Loucy (cell line): Measurements from ENCODE around the gene BCL2L1.

ENCODE experiments used
- H2AFZ ChIP-seq: fragments of 200-600 bp; sonication (generic); 2 replicates; pipeline ENCODE4 v1.6.0; 2016; ENCODE audit warnings: antibody characterized with exemption, mild to moderate bottlenecking, low read length, moderate library complexity
- H3F3A ChIP-seq: fragments of 200-600 bp; 2 replicates; pipeline ENCODE4 v1.6.0; 2016; ENCODE audit warnings: antibody characterized with exemption, low read depth, mild to moderate bottlenecking
- H3K27me3 ChIP-seq: fragments of 200-600 bp; sonication (generic); 2 replicates; pipeline ENCODE4 v1.6.1; 2014; ENCODE audit warnings: low read length, mild to moderate bottlenecking; ENCODE audit not compliant: insufficient read depth, poor library complexity, severe bottlenecking
- H3K36me3 ChIP-seq: fragments of 200-600 bp; sonication (generic); 2 replicates; pipeline ENCODE4 v1.6.1; 2016; ENCODE audit warnings: low read length; ENCODE audit not compliant: insufficient read depth
- H3K4me1 ChIP-seq: fragments of 200-600 bp; sonication (generic); 2 replicates; pipeline ENCODE4 v1.5.1; 2014; ENCODE audit warnings: low read length, mild to moderate bottlenecking; ENCODE audit not compliant: insufficient read depth, poor library complexity, severe bottlenecking
- H3K4me2 ChIP-seq: fragments of 200-600 bp; sonication (generic); 2 replicates; pipeline ENCODE4 v1.6.0; 2014; ENCODE audit warnings: antibody characterized with exemption, low read length, low read depth, mild to moderate bottlenecking; ENCODE audit not compliant: poor library complexity, severe bottlenecking
- H3K4me3 ChIP-seq: fragments of 200-600 bp; sonication (generic); 2 replicates; pipeline ENCODE4 v1.5.1; 2014; ENCODE audit warnings: low read length, mild to moderate bottlenecking, mixed read lengths; ENCODE audit not compliant: poor library complexity, severe bottlenecking
- H3K79me2 ChIP-seq: fragments of 200-600 bp; sonication (generic); 2 replicates; pipeline ENCODE4 v1.6.1; 2014; ENCODE audit warnings: low read length; ENCODE audit not compliant: insufficient read depth
- H3K9ac ChIP-seq: fragments of 200-600 bp; sonication (generic); 2 replicates; pipeline ENCODE4 v1.6.0; 2014; ENCODE audit warnings: mild to moderate bottlenecking, low read depth, low read length, moderate library complexity; ENCODE audit not compliant: poor library complexity, severe bottlenecking
- H3K9me2 ChIP-seq: fragments of 200-600 bp; sonication (generic); replicated peaks from 2 replicates; pipeline ENCODE4 v1.6.1; 2016; ENCODE audit warnings: low read depth, low read length, mixed read lengths
- H3K9me3 ChIP-seq: fragments of 200-600 bp; sonication (generic); 2 replicates; pipeline ENCODE4 v1.6.1; 2014; ENCODE audit warnings: mild to moderate bottlenecking, antibody characterized with exemption, low read length, low read depth; ENCODE audit not compliant: insufficient read depth
- H4K20me1 ChIP-seq: fragments of 200-600 bp; sonication (generic); 2 replicates; pipeline ENCODE4 v1.6.0; 2014; ENCODE audit warnings: antibody characterized with exemption, low read length, mild to moderate bottlenecking; ENCODE audit not compliant: insufficient read depth, poor library complexity, severe bottlenecking
- EZH2phosphoT487 ChIP-seq: fragments of 200-600 bp; IDR thresholded peaks from 2 replicates; pipeline ENCODE4 v1.6.1; 2018; ENCODE audit warnings: antibody characterized with exemption, mild to moderate bottlenecking, moderate library complexity, borderline replicate concordance
- TF ChIP-seq, protein P1 (sequence below): fragments of 200-600 bp; sonication (generic); conservative IDR thresholded peaks from 2 replicates; pipeline ENCODE4 v1.5.1; 2014; ENCODE audit warnings: mild to moderate bottlenecking, antibody characterized with exemption, low read length

Gene BCL2L1

DNA sequence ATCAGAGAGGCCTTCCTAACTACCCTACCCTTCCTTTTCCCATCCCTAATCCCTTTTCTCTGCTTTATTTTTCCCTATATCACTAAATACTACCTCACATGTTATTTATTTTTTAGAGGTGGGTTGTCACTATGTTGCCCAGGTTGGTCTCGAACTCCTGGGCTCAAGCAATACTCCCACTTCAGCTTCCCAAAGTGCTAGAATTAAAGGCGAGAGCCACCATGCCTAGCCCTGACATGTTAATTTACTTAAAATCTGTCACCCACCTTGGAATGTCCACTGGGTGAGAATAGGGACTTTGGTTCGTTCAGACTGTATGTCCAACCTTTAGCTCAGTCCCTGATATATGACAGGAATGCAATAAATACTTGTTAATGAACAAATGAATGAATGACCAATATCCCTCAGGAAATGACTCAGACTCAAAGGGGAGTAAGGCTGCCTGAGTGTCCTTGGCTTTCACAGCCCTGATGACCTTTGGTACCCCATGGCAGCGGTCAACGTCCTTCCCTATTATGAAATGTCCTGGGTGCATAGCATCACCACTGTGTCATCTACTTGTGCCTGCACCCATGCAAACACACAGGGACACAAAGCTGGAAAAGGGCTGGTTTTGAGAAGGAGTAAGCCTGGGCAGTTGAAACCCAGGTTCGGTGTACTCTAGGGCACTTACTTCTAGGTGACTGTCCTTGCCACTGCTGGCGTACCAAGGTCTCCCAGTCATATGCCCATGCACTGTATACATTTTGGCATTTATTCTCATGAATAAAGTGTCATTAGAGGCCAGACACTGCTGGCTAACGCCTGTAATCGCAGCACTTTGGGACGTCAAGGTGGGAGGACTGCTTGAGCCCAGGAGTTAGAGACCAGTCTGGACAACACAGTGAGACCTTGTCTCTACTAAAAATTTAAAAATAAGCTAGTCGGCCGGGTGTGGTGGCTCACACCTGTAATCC is 26.5 kb downstream of the BCL2L1 start:
- no peak overlapping the region for H3K4me2 ChIP-seq
- TF ChIP-seq, protein P1, sequence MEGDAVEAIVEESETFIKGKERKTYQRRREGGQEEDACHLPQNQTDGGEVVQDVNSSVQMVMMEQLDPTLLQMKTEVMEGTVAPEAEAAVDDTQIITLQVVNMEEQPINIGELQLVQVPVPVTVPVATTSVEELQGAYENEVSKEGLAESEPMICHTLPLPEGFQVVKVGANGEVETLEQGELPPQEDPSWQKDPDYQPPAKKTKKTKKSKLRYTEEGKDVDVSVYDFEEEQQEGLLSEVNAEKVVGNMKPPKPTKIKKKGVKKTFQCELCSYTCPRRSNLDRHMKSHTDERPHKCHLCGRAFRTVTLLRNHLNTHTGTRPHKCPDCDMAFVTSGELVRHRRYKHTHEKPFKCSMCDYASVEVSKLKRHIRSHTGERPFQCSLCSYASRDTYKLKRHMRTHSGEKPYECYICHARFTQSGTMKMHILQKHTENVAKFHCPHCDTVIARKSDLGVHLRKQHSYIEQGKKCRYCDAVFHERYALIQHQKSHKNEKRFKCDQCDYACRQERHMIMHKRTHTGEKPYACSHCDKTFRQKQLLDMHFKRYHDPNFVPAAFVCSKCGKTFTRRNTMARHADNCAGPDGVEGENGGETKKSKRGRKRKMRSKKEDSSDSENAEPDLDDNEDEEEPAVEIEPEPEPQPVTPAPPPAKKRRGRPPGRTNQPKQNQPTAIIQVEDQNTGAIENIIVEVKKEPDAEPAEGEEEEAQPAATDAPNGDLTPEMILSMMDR = no peak
- no peak for TF ChIP-seq EZH2phosphoT487
- H3K4me3 ChIP-seq = no peak overlapping the region
- no peak overlapping the region for H3K9ac ChIP-seq
- no peaks in the 10 kb centered on the region for H3K27me3 ChIP-seq
- H4K20me1 ChIP-seq = peaks cover 25% of the 10 kb centered on the region
- no peaks in the 10 kb centered on the region for H3K9me2 ChIP-seq
- no peaks in the 10 kb centered on the region for H3K9me3 ChIP-seq
- peaks cover 5% of the 10 kb centered on the region; the same call in 1 of the 2 replicates for H3F3A ChIP-seq
- H3K36me3 ChIP-seq = peaks cover 12% of the 10 kb centered on the region
- H3K4me1 ChIP-seq = peaks cover 38% of the 10 kb centered on the region
- no peak overlapping the region for H2AFZ ChIP-seq
- H3K79me2 ChIP-seq = peaks cover 67% of the 10 kb centered on the region

DNA sequence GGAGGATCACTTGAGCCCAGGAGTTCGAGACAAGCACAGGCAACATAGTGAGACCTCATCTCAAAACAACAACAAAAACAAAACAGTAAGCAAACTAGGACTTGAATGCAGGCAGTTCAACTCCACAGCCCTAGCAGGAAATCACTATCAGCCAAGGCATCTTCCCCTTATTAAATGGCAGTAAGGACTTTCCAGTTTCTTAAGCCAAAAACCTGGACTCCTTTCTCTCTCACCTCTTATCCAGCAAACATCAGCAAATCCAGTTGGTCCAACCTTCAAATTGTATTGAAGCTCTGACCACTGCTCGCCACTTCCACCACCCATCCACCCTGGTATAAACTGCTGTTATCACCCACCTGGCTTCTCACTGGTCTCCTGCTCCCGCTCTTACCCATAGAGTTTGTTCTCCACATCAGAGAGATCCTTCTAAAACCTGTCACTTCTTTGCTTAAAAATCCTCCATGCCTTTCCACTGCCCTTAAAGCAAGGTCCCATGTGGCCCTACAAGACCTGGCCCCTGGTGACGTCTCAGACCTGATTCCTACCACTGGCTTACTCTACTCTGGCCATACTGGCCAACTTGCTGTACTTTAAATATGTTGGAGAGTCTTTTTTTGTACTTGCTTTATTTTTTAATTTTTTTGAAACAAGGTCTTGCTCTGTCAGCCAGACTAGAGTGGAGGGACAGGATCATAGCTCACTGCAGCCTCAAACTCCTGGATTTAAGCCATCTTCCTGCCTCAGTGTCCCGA is 27.6 kb downstream of the BCL2L1 start:
- H3K9me2 ChIP-seq = no peaks in the 10 kb centered on the region
- H3K4me2 ChIP-seq = peak overlapping the region; percentile 18
- H3K4me3 ChIP-seq = no peak overlapping the region
- H4K20me1 ChIP-seq = peaks cover 25% of the 10 kb centered on the region
- H3K9ac ChIP-seq = peak overlapping the region; percentile 15
- H3K9me3 ChIP-seq = no peaks in the 10 kb centered on the region
- H3K4me1 ChIP-seq = peaks cover 46% of the 10 kb centered on the region
- TF ChIP-seq, protein P1 = no peak
- no peak for TF ChIP-seq EZH2phosphoT487
- H3K36me3 ChIP-seq = peaks cover 12% of the 10 kb centered on the region
- H3F3A ChIP-seq = peaks cover 7% of the 10 kb centered on the region; the same call in 1 of the 2 replicates
- no peak overlapping the region for H2AFZ ChIP-seq
- H3K27me3 ChIP-seq = no peaks in the 10 kb centered on the region
- H3K79me2 ChIP-seq = peaks cover 66% of the 10 kb centered on the region

DNA sequence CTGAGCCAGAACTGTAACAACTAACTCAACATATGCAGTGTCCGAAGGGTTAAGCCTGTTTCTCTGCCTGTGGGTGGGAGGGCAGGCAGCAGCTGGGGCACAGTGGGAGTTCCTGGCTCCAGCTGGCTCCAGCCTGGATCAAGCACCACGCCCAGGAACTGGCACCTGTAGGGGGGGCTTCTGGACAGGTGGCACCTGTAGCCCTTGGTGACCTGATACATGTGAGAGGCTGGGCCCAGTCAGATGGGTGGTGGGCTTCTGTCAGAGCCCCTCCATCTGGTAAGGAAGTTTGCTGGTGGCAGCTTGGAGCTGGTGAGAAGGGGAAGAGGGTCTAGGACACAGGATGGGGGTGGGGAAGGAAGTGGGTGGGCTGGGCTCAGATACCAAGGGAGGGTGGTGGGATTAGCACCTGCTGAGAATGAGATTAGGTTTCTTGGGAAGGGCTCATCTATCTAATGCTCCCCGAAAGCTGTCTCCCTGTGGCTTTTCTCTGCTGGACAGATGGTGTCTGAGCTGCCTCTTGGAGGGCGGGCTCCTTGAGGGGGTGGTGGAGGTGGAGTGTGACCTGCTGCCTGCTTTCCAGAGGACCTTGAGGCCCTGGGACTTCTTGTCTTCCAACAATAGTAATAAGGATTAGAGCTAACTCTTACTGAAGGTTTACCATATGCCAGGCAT is 28.5 kb downstream of the BCL2L1 start:
- Histone ChIP-seq H3K4me2 (peak overlapping the region; percentile 18), H3K9ac (peak overlapping the region; percentile 15), H3F3A (peaks cover 7% of the 10 kb centered on the region; the same call in 1 of the 2 replicates), H3K79me2 (peaks cover 72% of the 10 kb centered on the region), H3K27me3 (no peaks in the 10 kb centered on the region), H3K9me3 (no peaks in the 10 kb centered on the region), H3K4me3 (no peak overlapping the region), H3K4me1 (peaks cover 46% of the 10 kb centered on the region), H3K36me3 (peaks cover 12% of the 10 kb centered on the region), H2AFZ (no peak overlapping the region), H4K20me1 (peaks cover 25% of the 10 kb centered on the region), H3K9me2 (no peaks in the 10 kb centered on the region)
- TF ChIP-seq, protein P1 = no peak
- TF ChIP-seq EZH2phosphoT487 = no peak
